Hepatic stellate cell (primary cell): Measurements from ENCODE around the gene ARHGEF35.
"Not testable (repeated sequence)": the region's sequence is repeated elsewhere in the genome, so short reads cannot be mapped to it uniquely, and the experiment has no call there.

ENCODE experiments used
- DNase-seq: peaks from one replicate; pipeline ENCODE4 v3.0.0; 2011; ENCODE audit warnings: low spot score

Gene ARHGEF35

DNA sequence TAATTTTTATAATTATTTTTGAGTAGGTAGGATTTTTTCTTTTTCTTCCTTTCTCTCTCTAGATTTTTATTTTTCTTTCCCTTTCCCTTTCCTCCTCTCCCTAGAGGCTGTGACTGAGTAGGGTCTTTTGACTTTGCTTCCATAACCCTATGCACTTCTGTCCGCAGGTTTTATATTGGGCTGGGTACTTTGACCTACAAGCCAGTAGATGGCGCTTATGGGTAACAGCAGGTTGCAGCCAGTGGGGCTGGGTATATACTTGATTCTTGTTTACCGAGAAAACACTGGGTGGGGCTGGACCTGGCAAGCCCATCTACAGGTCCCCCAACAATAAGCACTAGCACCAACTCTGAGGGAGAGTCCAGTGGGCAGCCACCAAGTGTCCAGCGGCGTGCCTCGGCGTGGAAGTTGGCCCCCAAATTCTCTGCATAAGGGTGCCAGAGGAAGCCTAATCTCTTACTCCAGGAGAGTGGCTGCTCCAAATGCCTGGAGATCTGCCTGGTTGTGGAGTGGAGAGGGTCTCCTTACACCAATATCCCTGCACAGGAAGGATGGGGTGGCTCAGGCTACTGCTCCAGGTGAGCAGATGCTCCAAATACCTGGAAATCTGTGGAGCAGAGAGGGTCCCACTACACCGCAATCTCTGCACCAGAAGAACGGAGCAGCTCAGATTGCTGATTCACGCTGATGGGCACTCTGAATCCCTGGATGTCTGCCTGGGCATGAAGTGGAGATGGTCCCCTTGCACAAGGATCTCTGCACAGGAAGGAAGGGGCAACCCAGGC is 17.1 kb downstream of the ARHGEF35 start:
- not testable (repeated sequence) for DNase-seq

DNA sequence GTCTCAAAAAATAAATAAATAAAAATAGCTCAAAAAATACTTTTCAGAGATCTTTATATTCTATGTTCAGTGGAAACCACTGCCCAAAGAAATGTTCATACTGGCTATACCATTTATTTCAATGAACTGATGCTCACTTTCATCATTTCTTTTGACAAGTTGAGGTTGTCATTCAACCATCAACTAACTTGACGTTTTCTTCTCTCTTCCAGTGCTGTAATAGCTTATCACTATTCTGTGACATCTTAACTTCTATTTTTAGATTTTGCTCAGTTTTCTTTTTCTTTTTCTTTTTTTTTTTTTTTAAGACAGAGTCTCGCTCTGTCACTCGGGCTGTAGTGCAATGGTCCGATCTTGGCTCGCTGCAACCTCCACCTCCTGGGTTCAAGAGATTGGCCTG is 21.0 kb downstream of the ARHGEF35 start:
- no peak for DNase-seq

- not testable (repeated sequence) for DNase-seq
These were observed 23.9 kb downstream of the ARHGEF35 start for GRCh38 chr7:144171594-144172350.

DNA sequence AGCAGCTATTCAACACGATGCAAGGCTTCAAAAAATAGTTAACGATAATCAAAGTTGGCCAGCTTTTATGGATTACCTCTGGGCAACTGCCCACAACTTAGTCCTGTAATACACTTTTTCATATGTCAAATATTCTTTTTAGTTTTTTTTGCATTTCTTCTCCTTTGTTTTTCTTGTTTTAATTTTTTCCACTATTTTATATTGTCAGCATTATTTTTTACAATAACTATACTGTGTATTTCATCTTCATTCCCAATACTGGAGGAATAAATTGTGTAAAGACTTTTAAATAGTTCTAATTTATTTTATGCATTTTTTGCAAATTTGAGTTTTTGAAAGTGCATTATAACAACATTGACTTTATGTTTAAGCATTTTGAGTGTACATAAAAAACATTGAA is 30.8 kb downstream of the ARHGEF35 start:
- DNase-seq = no peak

GRCh38 chr7:144158861-144159260 is 36.8 kb downstream of the ARHGEF35 start:
- DNase-seq = no peak

GRCh38 chr7:144148224-144148827 is 47.3 kb downstream of the ARHGEF35 start:
- DNase-seq = no peak

- no peak for DNase-seq
These were observed 51.2 kb downstream of the ARHGEF35 start for GRCh38 chr7:144144426-144144825.

- no peak for DNase-seq
These were observed 53.4 kb downstream of the ARHGEF35 start for GRCh38 chr7:144142187-144142586.

DNA sequence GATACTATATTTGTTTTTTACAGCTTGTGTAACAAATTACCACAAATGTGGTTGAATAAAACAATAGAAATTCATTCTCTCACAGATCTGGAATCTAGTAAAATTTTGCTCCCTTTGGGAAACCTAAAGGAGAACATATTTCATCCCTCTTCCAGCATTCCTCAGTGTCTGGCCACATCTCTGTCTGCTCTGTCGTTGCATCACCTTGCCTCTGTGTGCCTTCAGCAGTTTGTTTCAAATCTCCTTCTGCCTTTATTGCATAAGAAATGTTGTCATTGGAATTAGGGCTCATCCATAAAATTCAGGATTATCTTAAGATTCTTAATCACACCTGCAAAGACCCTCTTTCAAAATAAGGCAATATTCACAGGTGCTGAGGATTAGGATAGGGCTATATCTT is 58.1 kb downstream of the ARHGEF35 start:
- DNase-seq = no peak
